Neutrophil (primary cell): ENCODE measurements around the gene FBXO21.

Experiments
- H3K27ac ChIP-seq: fragments of 200-600 bp; sonication (generic); 2 replicates; pipeline ENCODE4 v1.5.1; 2016; ENCODE audit warnings: mild to moderate bottlenecking, moderate library complexity
- H3K27me3 ChIP-seq: fragments of 200-600 bp; sonication (generic); 2 replicates; pipeline ENCODE4 v1.6.0; 2016; ENCODE audit warnings: mild to moderate bottlenecking
- H3K36me3 ChIP-seq: fragments of 200-600 bp; sonication (generic); 2 replicates; pipeline ENCODE4 v1.5.1; 2017
- H3K4me1 ChIP-seq, 2 experiments: fragments of 200-600 bp in 1 of 2; sonication (generic) in 1 of 2; 1 replicate in 1 of 2; 2 replicates in 1 of 2; pipeline versions ENCODE4 v1.5.1 to v1.6.1; 2013 to 2016; ENCODE audit warnings: low read depth in 1 of 2, low read length in 1 of 2, mild to moderate bottlenecking in 1 of 2, moderate library complexity in 1 of 2; ENCODE audit not compliant: control insufficient read depth in 1 of 2, insufficient read depth in 1 of 2
- H3K4me3 ChIP-seq, 2 experiments: fragments of 200-600 bp in 1 of 2; sonication (generic) in 1 of 2; 1 replicate in 1 of 2; 2 replicates in 1 of 2; pipeline ENCODE4 v1.5.1; 2013 to 2016; ENCODE audit warnings: low read depth in 1 of 2, low read length in 1 of 2, mild to moderate bottlenecking in 1 of 2, moderate library complexity in 1 of 2
- H3K9me3 ChIP-seq: fragments of 200-600 bp; sonication (generic); 2 replicates; pipeline ENCODE4 v1.5.1; 2016
- TF ChIP-seq, protein P1 (sequence below): fragments of 200-600 bp; sonication (generic); IDR thresholded peaks from 2 replicates; pipeline ENCODE4 v1.5.1; 2016; ENCODE audit warnings: antibody characterized with exemption

FBXO21 gene

DNA sequence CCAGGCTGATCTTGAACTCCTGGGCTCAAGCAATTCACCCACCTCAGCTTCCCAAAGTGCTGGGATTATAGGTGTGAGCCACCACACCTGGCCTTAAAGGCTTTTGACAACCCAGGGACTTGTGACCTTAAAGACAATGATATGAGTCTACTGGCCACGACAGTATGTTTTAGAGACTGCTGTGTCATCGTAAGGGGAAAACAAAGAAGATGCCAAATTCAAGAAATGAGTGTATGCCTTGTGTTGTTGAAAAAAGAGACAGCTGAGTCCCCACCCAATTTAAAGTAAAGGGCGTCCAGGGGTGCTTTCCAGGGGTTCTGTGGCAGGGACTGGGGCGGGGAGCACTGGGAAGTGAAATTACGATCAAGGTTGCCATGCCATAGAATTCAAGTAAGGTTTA is 26.4 kb upstream of the FBXO21 start:
- Histone ChIP-seq H3K27ac (no peak overlapping the region), H3K4me1 (no peaks in the 10 kb centered on the region), H3K27me3 (peaks cover 20% of the 10 kb centered on the region), H3K36me3 (no peaks in the 10 kb centered on the region), H3K9me3 (no peaks in the 10 kb centered on the region), H3K4me3 (no peak overlapping the region)
- TF ChIP-seq, protein P1, sequence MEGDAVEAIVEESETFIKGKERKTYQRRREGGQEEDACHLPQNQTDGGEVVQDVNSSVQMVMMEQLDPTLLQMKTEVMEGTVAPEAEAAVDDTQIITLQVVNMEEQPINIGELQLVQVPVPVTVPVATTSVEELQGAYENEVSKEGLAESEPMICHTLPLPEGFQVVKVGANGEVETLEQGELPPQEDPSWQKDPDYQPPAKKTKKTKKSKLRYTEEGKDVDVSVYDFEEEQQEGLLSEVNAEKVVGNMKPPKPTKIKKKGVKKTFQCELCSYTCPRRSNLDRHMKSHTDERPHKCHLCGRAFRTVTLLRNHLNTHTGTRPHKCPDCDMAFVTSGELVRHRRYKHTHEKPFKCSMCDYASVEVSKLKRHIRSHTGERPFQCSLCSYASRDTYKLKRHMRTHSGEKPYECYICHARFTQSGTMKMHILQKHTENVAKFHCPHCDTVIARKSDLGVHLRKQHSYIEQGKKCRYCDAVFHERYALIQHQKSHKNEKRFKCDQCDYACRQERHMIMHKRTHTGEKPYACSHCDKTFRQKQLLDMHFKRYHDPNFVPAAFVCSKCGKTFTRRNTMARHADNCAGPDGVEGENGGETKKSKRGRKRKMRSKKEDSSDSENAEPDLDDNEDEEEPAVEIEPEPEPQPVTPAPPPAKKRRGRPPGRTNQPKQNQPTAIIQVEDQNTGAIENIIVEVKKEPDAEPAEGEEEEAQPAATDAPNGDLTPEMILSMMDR = no peak

DNA sequence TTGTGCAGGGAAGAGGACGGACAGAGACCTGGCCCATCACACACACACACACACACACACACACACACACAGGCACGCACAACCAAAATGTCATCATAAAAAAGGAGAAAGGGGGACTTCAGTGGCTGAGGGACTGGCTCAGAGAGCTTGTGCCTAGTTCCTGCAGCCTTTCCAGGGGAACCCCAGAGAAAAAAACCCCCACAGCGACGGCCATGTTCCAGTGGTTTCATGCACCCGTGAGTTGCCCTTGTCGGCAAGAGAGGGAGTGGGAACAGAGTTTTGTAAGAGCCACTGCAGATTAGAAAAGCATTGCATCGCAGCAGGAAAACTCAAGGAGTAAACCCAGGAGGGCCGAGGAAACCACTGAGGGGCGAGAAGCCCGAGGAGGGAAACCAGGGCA is 24.5 kb upstream of the FBXO21 start:
- Histone ChIP-seq H3K4me1 (no peaks in the 10 kb centered on the region), H3K4me3 (no peak overlapping the region), H3K27me3 (peaks cover 20% of the 10 kb centered on the region), H3K9me3 (no peaks in the 10 kb centered on the region), H3K36me3 (no peaks in the 10 kb centered on the region), H3K27ac (no peak overlapping the region)
- TF ChIP-seq, protein P1 = no peak

DNA sequence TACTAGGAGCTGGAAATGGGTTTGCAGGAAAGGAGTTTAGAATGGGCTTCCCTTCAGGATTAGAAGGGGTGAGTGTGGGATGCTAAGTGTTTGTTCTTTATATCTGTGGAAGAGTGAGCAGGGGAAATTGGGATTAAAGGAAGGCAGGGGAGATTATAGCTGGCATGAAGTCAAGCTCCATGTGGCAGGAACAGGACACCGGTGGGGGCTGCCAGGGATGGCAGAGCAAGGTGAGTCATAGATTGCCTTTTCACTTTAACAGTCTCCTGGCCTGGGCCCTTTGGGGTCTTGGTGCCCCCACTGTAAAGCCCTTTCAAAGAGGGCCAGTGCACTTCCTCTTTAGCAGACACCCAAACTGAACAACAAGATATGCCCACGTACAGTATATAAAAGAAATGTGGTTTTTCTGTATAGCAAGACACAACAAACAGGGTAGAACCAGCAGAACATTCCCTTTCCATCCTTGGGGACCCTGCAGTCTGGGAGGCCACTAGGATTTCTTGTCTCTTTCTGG is 23.1 kb upstream of the FBXO21 start:
- Histone ChIP-seq H3K9me3 (no peaks in the 10 kb centered on the region), H3K36me3 (no peaks in the 10 kb centered on the region), H3K27me3 (peaks cover 30% of the 10 kb centered on the region), H3K4me3 (no peak overlapping the region), H3K27ac (no peak overlapping the region), H3K4me1 (no peaks in the 10 kb centered on the region)
- TF ChIP-seq, protein P1 = no peak

DNA sequence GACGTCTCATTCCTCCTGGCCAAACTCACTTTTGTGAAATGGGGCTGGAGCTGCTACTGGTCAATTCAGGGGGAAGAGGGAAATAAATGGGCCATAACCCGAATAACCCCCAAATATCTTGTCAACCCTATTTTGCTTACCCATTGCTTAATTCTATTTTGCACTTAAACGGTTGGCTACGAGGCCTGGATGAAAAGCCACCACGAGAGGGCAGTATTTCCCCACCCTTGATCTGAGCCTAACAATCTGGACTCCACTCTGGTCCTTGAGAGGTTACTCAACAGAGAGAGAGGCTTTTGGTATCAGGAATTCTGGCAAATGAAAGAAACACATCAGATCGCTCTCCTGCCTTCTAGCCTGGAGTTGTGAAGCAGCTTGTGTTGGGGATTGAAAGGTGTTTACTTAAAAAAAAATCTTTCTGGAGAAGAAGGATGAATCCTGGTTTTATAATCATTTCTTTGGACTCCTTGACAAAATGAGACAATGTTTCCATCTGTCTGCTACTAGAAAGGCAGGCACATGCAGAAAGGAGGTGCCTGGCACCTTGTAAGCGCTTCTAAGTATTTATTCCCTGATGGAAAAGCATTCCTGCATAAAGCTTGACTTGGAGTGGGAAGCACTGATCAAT is 22.4 kb upstream of the FBXO21 start:
- H3K4me1 ChIP-seq = no peaks in the 10 kb centered on the region
- H3K4me3 ChIP-seq = no peak overlapping the region
- H3K27me3 ChIP-seq = peaks cover 29% of the 10 kb centered on the region
- H3K9me3 ChIP-seq = no peaks in the 10 kb centered on the region
- H3K36me3 ChIP-seq = no peaks in the 10 kb centered on the region
- no peak overlapping the region for H3K27ac ChIP-seq
- TF ChIP-seq, protein P1 = no peak

DNA sequence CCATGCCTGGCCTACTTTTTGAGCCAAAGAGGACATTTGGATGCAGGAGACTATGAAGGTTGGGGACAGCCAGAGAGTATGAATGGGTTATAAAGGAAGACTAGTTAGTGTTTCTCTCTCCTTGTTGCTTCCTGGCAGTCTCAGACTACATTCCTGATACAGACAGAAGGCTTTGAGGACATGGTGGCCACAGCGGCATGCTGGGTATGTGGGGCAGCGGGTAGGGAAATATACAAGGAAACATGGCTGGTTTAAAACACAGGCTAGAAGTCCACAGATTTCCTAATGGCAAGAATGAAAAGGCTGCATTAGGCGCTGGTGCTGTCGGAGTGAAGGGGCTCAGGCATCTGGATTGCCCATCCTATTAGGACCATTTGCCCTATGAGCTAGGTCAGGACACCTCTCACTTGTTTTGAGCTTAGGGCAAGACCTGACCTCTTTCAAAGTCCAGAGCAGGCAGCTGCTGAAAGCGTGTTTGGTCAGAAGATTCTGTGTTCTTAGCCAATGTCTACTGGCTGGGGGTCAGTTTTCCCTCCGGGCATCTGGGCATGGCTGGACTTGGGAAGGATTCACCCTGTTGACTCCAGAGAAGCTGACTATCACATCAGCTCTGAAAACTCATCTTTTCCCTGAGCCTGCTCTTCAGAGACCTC is 20.1 kb upstream of the FBXO21 start:
- Histone ChIP-seq H3K27me3 (peaks cover 43% of the 10 kb centered on the region), H3K9me3 (no peaks in the 10 kb centered on the region), H3K4me1 (no peaks in the 10 kb centered on the region), H3K36me3 (no peaks in the 10 kb centered on the region), H3K4me3 (no peak overlapping the region), H3K27ac (no peak overlapping the region)
- TF ChIP-seq, protein P1 = no peak
